ENCODE data around the gene LGALS16. TPM values are rescaled to one million over a fixed set of nuclear protein-coding genes. Genes with fewer than 3 reads are reported as not detected.

Gene LGALS16
- total and polyA plus RNA-seq, 10 of the 15 experiments (the other 5 are each of a cell fraction or from before 2014, with no cell fraction given), result not detected

- TF ChIP-seq REST (IDR thresholded peaks at IDR 0.05; ENCODE audit: low read depth, low read length) (no peak), CEBPZ (IDR thresholded peaks at IDR 0.05; ENCODE audit: low read depth, low read length) (no peak), BCL11A (IDR thresholded peaks at IDR 0.05; ENCODE audit: low read depth, low read length) (0 out of 2 replicates have a peak, but pooled peaks have one; percentile 22), RUNX3 (IDR thresholded peaks at IDR 0.05; ENCODE audit: low read length) (peak; percentile 66), BCL3 (IDR thresholded peaks at IDR 0.05; ENCODE audit: borderline replicate concordance, insufficient read depth, low read depth, low read length, poor library complexity, severe bottlenecking) (no peak), GABPA (IDR thresholded peaks at IDR 0.05; ENCODE audit: low read depth) (no peak), SMC3 (IDR thresholded peaks at IDR 0.05; ENCODE audit: borderline replicate concordance, low read length) (peak; percentile 26; the same call in 1 of the 2 replicates), CREM (IDR thresholded peaks at IDR 0.05; ENCODE audit: low read depth) (0 out of 2 replicates have a peak, but pooled peaks have one; percentile 28), IRF3 (IDR thresholded peaks at IDR 0.05) (no peak), RBBP5 (conservative IDR thresholded peaks at IDR 0.05) (no peak), MEF2B (IDR thresholded peaks at IDR 0.05; ENCODE audit: partially characterized antibody, poor library complexity, severe bottlenecking) (peak; percentile 94), PBX3 (IDR thresholded peaks at IDR 0.05; ENCODE audit: insufficient replicate concordance, low read depth, low read length) (no peak), SIN3A (IDR thresholded peaks at IDR 0.05; ENCODE audit: low read depth, low read length) (no peak), BMI1 (IDR thresholded peaks at IDR 0.05; ENCODE audit: borderline replicate concordance) (no peak), MTA3 (IDR thresholded peaks at IDR 0.05; ENCODE audit: borderline replicate concordance, low read length) (peak; percentile 36; the same call in 1 of the 2 replicates), LARP7 (IDR thresholded peaks at IDR 0.05) (no peak), ZNF274 (IDR thresholded peaks at IDR 0.05; ENCODE audit: insufficient read depth, insufficient read length) (no peak), NR2C1 (IDR thresholded peaks at IDR 0.05) (no peak)
These were observed 23.5 kb downstream of the LGALS16 start (continued) for GRCh38 chr19:39679056-39679790.

All from GM12878 (cell line).